Small intestine (tissue), 16 donors: Measurements from ENCODE around the gene BIN2. TPM values are rescaled to one million over a fixed set of nuclear protein-coding genes. Genes with fewer than 3 reads are reported as not detected.

ENCODE experiments used
- DNase-seq, 2 donors: peaks; one replicate each; pipeline versions ENCODE4 v3.0.0 to v3.0.0-alpha.2; 2013
- FAIRE-seq: peaks from 2 replicates; lab custom pipeline; 2012; peaks lifted over from hg19 to GRCh38; lab: Jason Lieb, UNC
- H3K27ac ChIP-seq, 3 donors: one replicate each; pipeline ENCODE4 v1.5.1; 2013; ENCODE audit warnings: low read length in 2 of 3, mild to moderate bottlenecking in 2 of 3, control low read depth in 1 of 3, inconsistent platforms in 1 of 3, low read depth in 1 of 3, moderate library complexity in 1 of 3
- H3K27me3 ChIP-seq, 3 donors: one replicate each; pipeline ENCODE4 v1.6.1; 2013; ENCODE audit warnings: low read length in 3 of 3, inconsistent platforms in 1 of 3; ENCODE audit not compliant: control insufficient read depth in 3 of 3, insufficient read depth in 3 of 3
- H3K36me3 ChIP-seq, 3 donors: one replicate each; pipeline ENCODE4 v1.6.1; 2013; ENCODE audit warnings: low read length in 3 of 3, inconsistent platforms in 1 of 3, low read depth in 1 of 3, mild to moderate bottlenecking in 1 of 3, moderate library complexity in 1 of 3; ENCODE audit not compliant: control insufficient read depth in 3 of 3, insufficient read depth in 2 of 3
- H3K4me1 ChIP-seq, 3 donors: one replicate each; pipeline ENCODE4 v1.6.1; 2013; ENCODE audit warnings: low read length in 2 of 3, inconsistent platforms in 1 of 3, low read depth in 1 of 3, mild to moderate bottlenecking in 1 of 3, moderate library complexity in 1 of 3; ENCODE audit not compliant: control insufficient read depth in 3 of 3, insufficient read depth in 2 of 3
- H3K4me3 ChIP-seq, 3 donors: one replicate each; pipeline ENCODE4 v1.5.1; 2013; ENCODE audit warnings: low read length in 3 of 3, control low read depth in 1 of 3, inconsistent platforms in 1 of 3, low read depth in 1 of 3, mild to moderate bottlenecking in 1 of 3, moderate library complexity in 1 of 3
- H3K9me3 ChIP-seq, 2 donors: one replicate each; pipeline ENCODE4 v1.6.1; 2013; ENCODE audit warnings: low read depth in 1 of 2, low read length in 1 of 2; ENCODE audit not compliant: control insufficient read depth in 2 of 2, insufficient read depth in 1 of 2
- WGBS, 3 donors: extraction: QIAGEN DNeasy Blood & Tissue Kit; methylation state at CpG; one replicate each; pipeline ENCODE4 v1.1.7; 2013; 5-methylcytosine and 5-hydroxymethylcytosine counted together
- long read RNA-seq, 10 donors: transcript quantifications; one replicate each; lab custom pipeline, GENCODE V29; 2026
- polyA plus RNA-seq, 4 donors: library from polyadenylated mRNA; stranded (reverse) in 3 of 4; unstranded in 1 of 4; fragments of 200-250 nt in 3 of 4; fragments of 120-200 nt in 1 of 4; gene quantifications; one replicate each; pipeline versions ENCODE4 v1.2.1 to v1.2.3, GENCODE V29; 2013
- donor health status: healthy with polysubstance abuse.
- donor health status: control.
- donor health status: control.
- donor health status: Bipolar disorder and iron deficiency.
- donor health status: healthy.

Gene BIN2
- polyA plus RNA-seq = 1 to 10 TPM; 1.6 to 6.1 (median 4.0) TPM
- long read RNA-seq, donor 1, partial matches to known transcripts = 0 of 2 reads
- long read RNA-seq, donor 1, other reads (novel, unspliced or antisense) = 0 of 2 reads
- long read RNA-seq, donor 2 = 0 reads
- long read RNA-seq, donor 3, partial matches to known transcripts = 0 of 3 reads
- long read RNA-seq, donor 3, other reads (novel, unspliced or antisense) = 0 of 3 reads
- long read RNA-seq, donor 4 = 0 reads
- long read RNA-seq, donor 5 = 0 reads
- long read RNA-seq, donor 6 = 0 reads
- long read RNA-seq, donor 7 = 0 reads
- long read RNA-seq, donor 8 = 0 reads
- long read RNA-seq, donor 9 = 0 reads
- long read RNA-seq, donor 10 = 0 reads

GRCh38 chr12:51323966-51324895 is at the start of gene BIN2:
BIN2 (minus strand) TSS chr12:51324174; CDS start chr12:51324102, 72 bp downstream.
- DNase-seq (peak in 1 of 2 donors; percentile 37), FAIRE-seq (no peak)
- peak within 1 kb of the TSS; percentile 7 to 70 (median 50) for H3K4me3 ChIP-seq
- peaks cover 0 to 5% (median 0%) of the 10 kb centered on the region in 3 donors for H3K4me1 ChIP-seq
- H3K9me3 ChIP-seq = no peaks in the 10 kb centered on the region
- peak within 1 kb of the TSS in 2 of 3 donors; percentile 76 to 94 for H3K27ac ChIP-seq
- no peaks in the 10 kb centered on the region for H3K27me3 ChIP-seq
- no peaks in the 10 kb centered on the region for H3K36me3 ChIP-seq
- WGBS, 3 donors = 77 to 94% (median 80%) methylated on average over 49 to 60 of the region's 60 CpGs

GRCh38 chr12:51373187-51373586 is 49.2 kb upstream of the BIN2 start:
- DNase-seq (no peak), FAIRE-seq (no peak)
- WGBS, 3 donors = 81 to 91% (median 90%) methylated on average over 3 of the region's 3 CpGs
- Histone ChIP-seq H3K9me3 (no peaks in the 10 kb centered on the region), H3K4me3 (no peak overlapping the region), H3K27me3 (no peaks in the 10 kb centered on the region), H3K4me1 (peaks cover 0 to 17% (median 2%) of the 10 kb centered on the region in 3 donors), H3K36me3 (peaks cover 0 to 59% (median 13%) of the 10 kb centered on the region in 3 donors), H3K27ac (no peak overlapping the region)

- Histone ChIP-seq H3K36me3 (peaks cover 0 to 54% (median 13%) of the 10 kb centered on the region in 3 donors), H3K4me1 (peaks cover 0 to 17% (median 2%) of the 10 kb centered on the region in 3 donors), H3K4me3 (no peak overlapping the region), H3K27ac (peak overlapping the region in 1 of 3 donors; percentile 52), H3K9me3 (no peaks in the 10 kb centered on the region), H3K27me3 (no peaks in the 10 kb centered on the region)
- FAIRE-seq (no peak), DNase-seq (no peak)
- WGBS, 3 donors = 68 to 86% (median 82%) methylated on average over 2 of the region's 2 CpGs
These were observed 48.0 kb upstream of the BIN2 start for GRCh38 chr12:51372021-51372420.

DNA sequence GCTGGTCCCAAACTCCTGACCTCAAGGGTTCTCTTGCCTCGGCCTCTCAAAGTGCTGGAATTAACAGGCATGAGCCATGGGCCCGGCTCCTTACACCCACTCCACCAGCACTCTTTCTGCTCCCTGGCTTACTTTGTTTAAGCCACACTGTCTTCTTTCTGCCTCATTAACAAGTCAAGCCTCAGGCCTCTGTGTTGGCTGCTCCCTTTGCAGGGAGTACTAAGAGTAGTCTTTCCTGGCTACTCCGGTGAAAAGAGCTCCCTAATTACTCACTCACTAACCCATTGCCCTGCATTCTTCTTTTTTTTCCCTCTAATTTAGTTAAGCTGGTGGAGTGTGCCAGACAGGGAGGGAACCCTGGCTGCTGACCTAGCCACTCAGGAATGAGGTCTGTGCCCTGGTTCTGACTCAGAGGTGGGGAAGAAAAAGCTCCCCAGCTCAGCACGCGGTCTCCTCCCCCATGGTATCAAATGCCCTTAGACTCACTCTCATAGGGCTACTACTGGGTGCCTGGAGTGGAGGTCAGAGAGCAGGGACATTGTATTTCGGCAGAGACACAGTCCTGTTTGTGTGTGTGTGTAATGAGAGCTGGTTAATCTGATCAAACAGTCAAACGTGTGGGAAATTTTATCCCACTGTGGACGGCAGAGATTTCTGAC is 47.5 kb upstream of the BIN2 start:
- Histone ChIP-seq H3K4me3 (no peak overlapping the region), H3K9me3 (no peaks in the 10 kb centered on the region), H3K27me3 (no peaks in the 10 kb centered on the region), H3K36me3 (peaks cover 0 to 52% (median 9%) of the 10 kb centered on the region in 3 donors), H3K27ac (peak overlapping the region in 1 of 3 donors; percentile 52), H3K4me1 (peaks cover 0 to 17% (median 2%) of the 10 kb centered on the region in 3 donors)
- DNase-seq = peak; percentile 74 to 82
- FAIRE-seq = no peak
- WGBS, 3 donors = 29 to 47% (median 47%) methylated on average over 8 of the region's 8 CpGs

- no peaks in the 10 kb centered on the region for H3K27me3 ChIP-seq
- DNase-seq (no peak), FAIRE-seq (no peak)
- H3K4me1 ChIP-seq = peaks cover 0 to 17% (median 2%) of the 10 kb centered on the region in 3 donors
- no peaks in the 10 kb centered on the region for H3K9me3 ChIP-seq
- no peak overlapping the region for H3K27ac ChIP-seq
- WGBS, 3 donors = 94 to 98% (median 95%) methylated on average over 9 of the region's 9 CpGs
- no peak overlapping the region for H3K4me3 ChIP-seq
- H3K36me3 ChIP-seq = peaks cover 0 to 52% (median 12%) of the 10 kb centered on the region in 3 donors
These were observed 46.7 kb upstream of the BIN2 start for GRCh38 chr12:51370667-51371066.

GRCh38 chr12:51369581-51369980 is 45.6 kb upstream of the BIN2 start:
- FAIRE-seq (no peak), DNase-seq (no peak)
- peak overlapping the region in 2 of 3 donors; percentile 68 to 70 for H3K27ac ChIP-seq
- no peaks in the 10 kb centered on the region for H3K9me3 ChIP-seq
- 77 to 94% (median 80%) methylated on average over 4 of the region's 4 CpGs for WGBS, 3 donors
- peaks cover 0 to 17% (median 2%) of the 10 kb centered on the region in 3 donors for H3K4me1 ChIP-seq
- no peaks in the 10 kb centered on the region for H3K27me3 ChIP-seq
- H3K36me3 ChIP-seq = peaks cover 0 to 51% (median 10%) of the 10 kb centered on the region in 3 donors
- H3K4me3 ChIP-seq = no peak overlapping the region

DNA sequence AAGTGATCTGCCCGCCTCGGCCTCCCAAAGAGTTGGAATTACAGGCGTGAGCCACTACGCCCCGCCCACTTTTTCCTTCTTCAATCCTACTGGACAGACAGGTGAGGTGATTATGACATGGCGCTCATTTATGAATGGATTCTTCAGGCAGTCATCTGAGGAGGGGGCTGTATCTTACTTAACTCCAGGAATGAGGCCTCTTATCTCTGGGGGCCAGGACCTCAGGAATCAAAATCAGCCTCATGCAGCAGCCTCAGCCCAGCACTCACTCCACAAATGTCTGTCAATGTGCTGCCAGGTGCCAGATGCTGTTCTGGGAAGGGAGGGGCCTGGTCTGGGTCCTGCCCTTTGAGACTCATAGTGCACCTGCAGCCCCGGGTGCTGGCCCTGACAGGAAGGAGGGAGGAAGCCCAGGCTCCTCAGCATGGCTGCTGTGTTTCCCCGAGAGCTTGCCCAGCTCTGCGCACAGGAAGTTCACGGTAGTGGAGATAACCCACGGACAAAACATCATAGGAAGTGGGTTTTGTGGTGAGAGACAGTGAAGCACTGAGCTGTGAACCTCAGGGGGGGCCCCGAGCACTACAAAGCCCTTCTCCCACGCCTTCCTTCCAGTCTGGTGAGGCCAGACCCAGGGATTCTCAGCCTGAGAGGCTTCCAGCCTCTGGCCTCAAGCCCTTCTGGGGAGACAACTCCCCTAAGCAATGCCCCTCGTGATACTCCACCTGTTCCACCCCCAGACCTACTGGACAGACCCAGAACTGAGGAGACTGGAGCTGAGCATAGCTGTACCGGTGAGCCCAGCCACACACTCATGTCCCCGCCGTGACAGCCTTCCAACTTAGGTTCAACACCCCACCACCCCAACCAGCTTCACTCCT is 44.9 kb upstream of the BIN2 start:
- Histone ChIP-seq H3K36me3 (peaks cover 0 to 51% (median 10%) of the 10 kb centered on the region in 3 donors), H3K27ac (peak overlapping the region; percentile 15 to 70 (median 68)), H3K27me3 (no peaks in the 10 kb centered on the region), H3K9me3 (no peaks in the 10 kb centered on the region), H3K4me1 (peaks cover 0 to 23% (median 2%) of the 10 kb centered on the region in 3 donors), H3K4me3 (no peak overlapping the region)
- DNase-seq (peak; percentile 63 to 85), FAIRE-seq (no peak)
- 26 to 42% (median 41%) methylated on average over 17 of the region's 17 CpGs for WGBS, 3 donors
